SH-SY5Y (cell line): Measurements from ENCODE around the gene SBNO2.

Experiments used
- GATA2 ChIP-seq: IDR thresholded peaks from 2 replicates; pipeline ENCODE4 v1.6.1; 2011; ENCODE audit warnings: mild to moderate bottlenecking, low read depth, low read length
- GATA3 ChIP-seq: IDR thresholded peaks from 2 replicates; pipeline ENCODE4 v1.6.1; 2011; ENCODE audit warnings: low read depth, mild to moderate bottlenecking, low read length, moderate library complexity

SBNO2 gene

GRCh38 chr19:1173845-1174809, at the start of gene SBNO2:
SBNO2 (minus strand) TSS chr19:1174268; CDS start chr19:1154276, 19,992 bp downstream.
- TF ChIP-seq GATA3: no peak
- TF ChIP-seq GATA2: no peak

GRCh38 chr19:1223018-1223855, 49.2 kb upstream of the SBNO2 start:
- no peak for TF ChIP-seq GATA3
- no peak for TF ChIP-seq GATA2

GRCh38 chr19:1222394-1222793, 48.3 kb upstream of the SBNO2 start:
- TF ChIP-seq GATA3 (no peak), GATA2 (no peak)

GRCh38 chr19:1221904-1222255, 47.8 kb upstream of the SBNO2 start:
- TF ChIP-seq GATA2 (no peak), GATA3 (no peak)

GRCh38 chr19:1220976-1221903, 47.2 kb upstream of the SBNO2 start:
- TF ChIP-seq GATA2: no peak
- TF ChIP-seq GATA3: no peak

- TF ChIP-seq GATA3 (no peak), GATA2 (no peak)
Measured at GRCh38 chr19:1220477-1220930, 46.4 kb upstream of the SBNO2 start.

- TF ChIP-seq GATA2: no peak
- no peak for TF ChIP-seq GATA3
Measured at GRCh38 chr19:1219786-1220476, 45.9 kb upstream of the SBNO2 start.

- no peak for TF ChIP-seq GATA3
- TF ChIP-seq GATA2: no peak
Measured at GRCh38 chr19:1218751-1219567, 44.9 kb upstream of the SBNO2 start.

GRCh38 chr19:1217366-1217765, 43.3 kb upstream of the SBNO2 start:
- TF ChIP-seq GATA2 (no peak), GATA3 (no peak)

- no peak for TF ChIP-seq GATA2
- no peak for TF ChIP-seq GATA3
Measured at GRCh38 chr19:1216756-1217155, 42.7 kb upstream of the SBNO2 start.

GRCh38 chr19:1214862-1215731, 41.0 kb upstream of the SBNO2 start:
- TF ChIP-seq GATA2 (no peak), GATA3 (no peak)

- TF ChIP-seq GATA2: no peak
- no peak for TF ChIP-seq GATA3
Measured at GRCh38 chr19:1214299-1214861, 40.3 kb upstream of the SBNO2 start.
